ENCODE data around the gene HOXA3.

Gene HOXA3

GRCh38 chr7:27142580-27143022 lies 9.8 kb downstream of the HOXA3 start:
- DNase-seq, result no peak

GRCh38 chr7:27141923-27142579 lies 10.3 kb downstream of the HOXA3 start:
- no peak for DNase-seq

- no peak for DNase-seq
Measured at GRCh38 chr7:27141137-27141922, 11.1 kb downstream of the HOXA3 start.

- no peak for DNase-seq
Measured at GRCh38 chr7:27140126-27140857, 12.1 kb downstream of the HOXA3 start.

GRCh38 chr7:27139334-27140125 lies 12.9 kb downstream of the HOXA3 start:
- no peak for DNase-seq

GRCh38 chr7:27138985-27139333 lies 13.4 kb downstream of the HOXA3 start:
- DNase-seq, result no peak

GRCh38 chr7:27138472-27138871 lies 13.9 kb downstream of the HOXA3 start:
- DNase-seq, result no peak

- DNase-seq, result no peak
Measured at GRCh38 chr7:27137640-27138315, 14.6 kb downstream of the HOXA3 start.

- DNase-seq, result peak; percentile 9
Measured at GRCh38 chr7:27134392-27134791, 18.0 kb downstream of the HOXA3 start.

GRCh38 chr7:27133409-27134231 lies 18.8 kb downstream of the HOXA3 start:
- no peak for DNase-seq

- no peak for DNase-seq
Measured at GRCh38 chr7:27132978-27133377, 19.4 kb downstream of the HOXA3 start.

- DNase-seq, result no peak
Measured at GRCh38 chr7:27132214-27132613, 20.2 kb downstream of the HOXA3 start.

- no peak for DNase-seq
Measured at GRCh38 chr7:27131390-27131819, 21.0 kb downstream of the HOXA3 start.

GRCh38 chr7:27130540-27131389 lies 21.6 kb downstream of the HOXA3 start, which contains the start of gene HOXA4:
Gene HOXA4, minus strand, starts transcription at chr7:27130757. Its CDS starts 24 bp downstream, at chr7:27130733.
- peak; percentile 90 for DNase-seq

GRCh38 chr7:27129729-27130539 lies 22.4 kb downstream of the HOXA3 start:
- peak; percentile 38 for DNase-seq

- DNase-seq, result no peak
Measured at GRCh38 chr7:27128776-27129728, 23.3 kb downstream of the HOXA3 start.

- DNase-seq, result no peak
Measured at GRCh38 chr7:27128034-27128433, 24.3 kb downstream of the HOXA3 start.

All from OCI-M1 (cell line).